A549 (cell line): ENCODE data around the gene SHLD1.

ENCODE experiments used
- CTCF ChIP-seq: fragments of >200 bp; sonication (Bioruptor Twin); formaldehyde crosslinking; IDR thresholded peaks from 3 replicates; pipeline ENCODE4 v1.5.1; 2016
- FOSL2 ChIP-seq, 2 experiments: fragments of 450-650 bp in 1 of 2; fragments of >200 bp in 1 of 2; sonication (Bioruptor Twin) in 1 of 2; formaldehyde crosslinking; IDR thresholded peaks; 2 replicates each; pipeline versions ENCODE4 v1.5.0 to v1.6.1; 2016 to 2020; ENCODE audit warnings: mild to moderate bottlenecking in 1 of 2, moderate library complexity in 1 of 2
- GATA3 ChIP-seq: IDR thresholded peaks from 2 replicates; pipeline ENCODE4 v1.6.1; 2012; ENCODE audit warnings: borderline replicate concordance
- KDM5A ChIP-seq: fragments of 200-600 bp; sonication (generic); IDR thresholded peaks from 2 replicates; pipeline ENCODE4 v1.6.1; 2016; ENCODE audit warnings: antibody characterized with exemption, mild to moderate bottlenecking
- MAX ChIP-seq: IDR thresholded peaks from 2 replicates; pipeline ENCODE4 v1.6.1; 2012
- NR3C1 ChIP-seq: fragments of >200 bp; sonication (Bioruptor Twin); formaldehyde crosslinking; IDR thresholded peaks from 3 replicates; pipeline ENCODE4 v1.6.1; 2017
- POLR2A ChIP-seq: IDR thresholded peaks from 2 replicates; pipeline ENCODE4 v1.6.1; 2012; ENCODE audit warnings: mild to moderate bottlenecking, low read length
- RCOR1 ChIP-seq: fragments of 150-350 bp; IDR thresholded peaks from 2 replicates; pipeline ENCODE4 v1.6.1; 2014; ENCODE audit warnings: antibody characterized with exemption, low read length, low read depth
- SMC3 ChIP-seq: fragments of >200 bp; sonication (Bioruptor Twin); formaldehyde crosslinking; IDR thresholded peaks from 3 replicates; pipeline ENCODE4 v1.6.1; 2018; ENCODE audit warnings: inconsistent platforms
- SREBF2 ChIP-seq: fragments of 450-650 bp; IDR thresholded peaks from 2 replicates; pipeline ENCODE4 v1.6.1; 2014; ENCODE audit warnings: mild to moderate bottlenecking, moderate library complexity
- TP53 ChIP-seq: fragments of 250-450 bp; sonication (Bioruptor Pico); IDR thresholded peaks from 2 replicates; pipeline ENCODE4 v1.5.0; 2021; ENCODE audit warnings: mild to moderate bottlenecking, moderate library complexity
- USF2 ChIP-seq: fragments of 450-650 bp; IDR thresholded peaks from 2 replicates; pipeline ENCODE4 v1.6.1; 2014; ENCODE audit warnings: antibody characterized with exemption

- TF ChIP-seq CTCF = no peak
- TF ChIP-seq USF2 = no peak
- TF ChIP-seq NR3C1 = no peak
- TF ChIP-seq MAX = no peak
- no peak for TF ChIP-seq SREBF2
- TF ChIP-seq POLR2A = no peak
- no peak for TF ChIP-seq TP53
- TF ChIP-seq FOSL2 (IDR thresholded peaks at IDR 0.05) = no peak
- no peak for TF ChIP-seq FOSL2 (CRISPR knock-in tag; IDR thresholded peaks at IDR 0.05)
- no peak for TF ChIP-seq GATA3
- TF ChIP-seq KDM5A = no peak
- TF ChIP-seq SMC3 = no peak
- no peak for TF ChIP-seq RCOR1
Observed at GRCh38 chr20:5811746-5812145, 61.5 kb downstream of the SHLD1 start.
